Retina (tissue), 1 donor: ENCODE results near the gene CEP85.

Experiments
- DNase-seq: peaks from one replicate; pipeline ENCODE4 v3.0.0-alpha.2; 2016

Gene CEP85

GRCh38 chr1:26233903-26234643 is at the start of gene CEP85:
CEP85 (plus strand) TSS chr1:26234200; CDS start chr1:26239784, 5,584 bp downstream.
- DNase-seq: peak; percentile 100

- no peak for DNase-seq
Measured at GRCh38 chr1:26184883-26185282, 49.1 kb upstream of the CEP85 start.

GRCh38 chr1:26187882-26188281 is 46.1 kb upstream of the CEP85 start:
- DNase-seq: no peak

- DNase-seq: no peak
Measured at GRCh38 chr1:26188477-26188876, 45.5 kb upstream of the CEP85 start.

GRCh38 chr1:26189331-26189730 is 44.7 kb upstream of the CEP85 start:
- DNase-seq: no peak

- DNase-seq: no peak
Measured at GRCh38 chr1:26189751-26190275, 44.2 kb upstream of the CEP85 start.

GRCh38 chr1:26190373-26190987 is 43.5 kb upstream of the CEP85 start, which contains the start of gene CATSPER4:
CATSPER4 (plus strand) TSS chr1:26190602; CDS start chr1:26190628, 26 bp downstream.
- DNase-seq: peak; percentile 53

- no peak for DNase-seq
Measured at GRCh38 chr1:26191739-26192138, 42.3 kb upstream of the CEP85 start.

GRCh38 chr1:26195805-26196204 is 38.2 kb upstream of the CEP85 start:
- DNase-seq: no peak

GRCh38 chr1:26197301-26197700 is 36.7 kb upstream of the CEP85 start:
- no peak for DNase-seq

- DNase-seq: no peak
Measured at GRCh38 chr1:26197813-26198212, 36.2 kb upstream of the CEP85 start.

- DNase-seq: no peak
Measured at GRCh38 chr1:26200413-26200812, 33.6 kb upstream of the CEP85 start.

- DNase-seq: no peak
Measured at GRCh38 chr1:26203642-26204318, 30.2 kb upstream of the CEP85 start.

- DNase-seq: no peak
Measured at GRCh38 chr1:26210147-26210870, 23.7 kb upstream of the CEP85 start.

- no peak for DNase-seq
Measured at GRCh38 chr1:26212726-26213125, 21.3 kb upstream of the CEP85 start.

- DNase-seq: no peak
Measured at GRCh38 chr1:26213335-26213905, 20.6 kb upstream of the CEP85 start.

- DNase-seq: no peak
Measured at GRCh38 chr1:26215246-26215645, 18.8 kb upstream of the CEP85 start.

- DNase-seq: no peak
Measured at GRCh38 chr1:26218906-26219494, 15.0 kb upstream of the CEP85 start.

- no peak for DNase-seq
Measured at GRCh38 chr1:26220199-26220912, 13.6 kb upstream of the CEP85 start.

- DNase-seq: no peak
Measured at GRCh38 chr1:26221094-26221493, 12.9 kb upstream of the CEP85 start.

- DNase-seq: no peak
Measured at GRCh38 chr1:26224606-26225005, 9.4 kb upstream of the CEP85 start.
